ENCODE measurements around the gene GAREM1. TPM values are rescaled to one million over a fixed set of nuclear protein-coding genes. Genes with fewer than 3 reads are reported as not detected.
A peak's percentile ranks its signal among the peaks of the same experiment; 100 is the strongest.
"Not testable (repeated sequence)": the region's sequence is repeated elsewhere in the genome, so short reads cannot be mapped to it uniquely, and the experiment has no call there.

GAREM1 gene
- under 1 TPM in 3 of 5 experiments, not detected in 2; 0.13 to 0.51 (median 0.43) TPM for total RNA-seq
- 1 to 10 TPM in 1 of 2 donors, under 1 TPM in 1; 0.06 to 1.0 TPM for polyA plus RNA-seq
- 0.40 reads per million for total RNA-seq

- Histone ChIP-seq H3K27me3 (ENCODE audit: control insufficient read depth in 2 of 2, insufficient read depth in 2 of 2, low read length in 2 of 2) (peaks cover 4 to 5% of the 10 kb centered on the region in 2 donors), H3K27ac (ENCODE audit: low read depth, low read length) (no peak within 1 kb of the TSS), H3K36me3 (ENCODE audit: control insufficient read depth in 2 of 3, insufficient read depth in 3 of 3, low read length in 3 of 3) (no peaks in the 10 kb centered on the region), H3K4me3 (ENCODE audit: low read length) (peak within 1 kb of the TSS; percentile 58), H3K4me1 (ENCODE audit: control insufficient read depth in 2 of 2, insufficient read depth in 2 of 2, low read length in 2 of 2) (peaks cover 9 to 14% of the 10 kb centered on the region in 2 donors), H3K9me3 (ENCODE audit: control insufficient read depth in 2 of 3, low read length in 3 of 3) (no peaks in the 10 kb centered on the region)
- Mint-ChIP-seq H3K27ac (peak within 1 kb of the TSS in 7 of 9 donors; percentile 21 to 86 (median 56)), H3K9me3 (peaks cover 0 to 4% (median 0%) of the 10 kb centered on the region in 11 donors), H3K36me3 (no peaks in the 10 kb centered on the region), H3K27me3 (peaks cover 28 to 79% (median 33%) of the 10 kb centered on the region in 5 donors), H3K4me1 (peaks cover 12 to 33% (median 26%) of the 10 kb centered on the region in 7 donors), H3K4me3 (peak within 1 kb of the TSS; percentile 78 to 91 (median 89))
- ChIA-PET CTCF (interaction anchor here (0.7 to 2.3 kb wide), 6 partner anchors 75 to 313 kb away, joined by 3 to 14 read pairs (median 6); no protein-coding TSS in a partner anchor), POLR2A (interaction anchor here (1.0 to 1.5 kb wide), 2 partner anchors 451 to 528 kb away, joined by 3 to 5 read pairs; partner anchors contain the start of gene TRAPPC8)
- ATAC-seq (peak; percentile 95), DNase-seq (peak; percentile 67 to 82 (median 77))
- intact Hi-C loops (cut with micrococcal nuclease) = loop anchor here (1.0 to 10.0 kb wide), 12 partner anchors 60 to 528 kb away; partner anchors contain the start of genes TRAPPC8 (in 2 of the 2) and RNF125 (in 1 of the 2)
Measured at GRCh38 chr18:32470714-32471633, at the start of gene GAREM1. Gene GAREM1 (minus strand): TSS chr18:32470882. CDS start chr18:32470428, 454 bp downstream.

GRCh38 chr18:32511147-32511546 lies 40.5 kb upstream of the GAREM1 start:
- Histone ChIP-seq H3K4me3 (ENCODE audit: low read length) (no peak overlapping the region), H3K27ac (ENCODE audit: low read depth, low read length) (no peak overlapping the region), H3K27me3 (ENCODE audit: control insufficient read depth in 2 of 2, insufficient read depth in 2 of 2, low read length in 2 of 2) (no peaks in the 10 kb centered on the region), H3K36me3 (ENCODE audit: control insufficient read depth in 2 of 3, insufficient read depth in 3 of 3, low read length in 3 of 3) (no peaks in the 10 kb centered on the region), H3K9me3 (ENCODE audit: control insufficient read depth in 2 of 3, low read length in 3 of 3) (no peaks in the 10 kb centered on the region), H3K4me1 (ENCODE audit: control insufficient read depth in 2 of 2, insufficient read depth in 2 of 2, low read length in 2 of 2) (no peaks in the 10 kb centered on the region)
- H3K36me3 Mint-ChIP-seq = no peaks in the 10 kb centered on the region
- H3K27ac Mint-ChIP-seq = no peak overlapping the region
- H3K4me1 Mint-ChIP-seq = peaks cover 0 to 4% (median 0%) of the 10 kb centered on the region in 7 donors
- ChIA-PET CTCF (no interaction called here), POLR2A (no interaction called here)
- intact Hi-C loops (cut with micrococcal nuclease) = no loop called here
- no peak overlapping the region for H3K4me3 Mint-ChIP-seq
- no peak for ATAC-seq
- peaks cover 0 to 12% (median 3%) of the 10 kb centered on the region in 5 donors for H3K27me3 Mint-ChIP-seq
- peaks cover 0 to 4% (median 0%) of the 10 kb centered on the region in 11 donors for H3K9me3 Mint-ChIP-seq
- DNase-seq = no peak

- Histone ChIP-seq H3K36me3 (ENCODE audit: control insufficient read depth in 2 of 3, insufficient read depth in 3 of 3, low read length in 3 of 3) (no peaks in the 10 kb centered on the region), H3K4me3 (ENCODE audit: low read length) (no peak overlapping the region), H3K4me1 (ENCODE audit: control insufficient read depth in 2 of 2, insufficient read depth in 2 of 2, low read length in 2 of 2) (no peaks in the 10 kb centered on the region), H3K27ac (ENCODE audit: low read depth, low read length) (no peak overlapping the region), H3K27me3 (ENCODE audit: control insufficient read depth in 2 of 2, insufficient read depth in 2 of 2, low read length in 2 of 2) (no peaks in the 10 kb centered on the region), H3K9me3 (ENCODE audit: control insufficient read depth in 2 of 3, low read length in 3 of 3) (no peaks in the 10 kb centered on the region)
- no peak for DNase-seq
- no peak overlapping the region for H3K4me3 Mint-ChIP-seq
- no peaks in the 10 kb centered on the region for H3K36me3 Mint-ChIP-seq
- ChIA-PET POLR2A (interaction anchor here (0.6 kb wide), 1 partner anchor 18 kb away, joined by 4 read pairs; no protein-coding TSS in a partner anchor), CTCF (no interaction called here)
- ATAC-seq = no peak
- no peak overlapping the region for H3K27ac Mint-ChIP-seq
- peaks cover 0 to 12% (median 0%) of the 10 kb centered on the region in 5 donors for H3K27me3 Mint-ChIP-seq
- intact Hi-C loops (cut with micrococcal nuclease) = no loop called here
- peaks cover 0 to 4% (median 0%) of the 10 kb centered on the region in 11 donors for H3K9me3 Mint-ChIP-seq
- H3K4me1 Mint-ChIP-seq = peaks cover 0 to 4% (median 0%) of the 10 kb centered on the region in 7 donors
Measured at GRCh38 chr18:32509111-32509510, 38.4 kb upstream of the GAREM1 start.

- CTCF ChIA-PET = no interaction called here
- no peaks in the 10 kb centered on the region for H3K9me3 ChIP-seq (ENCODE audit: control insufficient read depth in 2 of 3, low read length in 3 of 3)
- peaks cover 0 to 3% (median 0%) of the 10 kb centered on the region in 5 donors for H3K36me3 Mint-ChIP-seq
- POLR2A ChIA-PET = no interaction called here
- no peak overlapping the region for H3K4me3 ChIP-seq (ENCODE audit: low read length)
- H3K4me1 Mint-ChIP-seq = peaks cover 0 to 4% (median 0%) of the 10 kb centered on the region in 7 donors
- peaks cover 0 to 4% (median 0%) of the 10 kb centered on the region in 11 donors for H3K9me3 Mint-ChIP-seq
- peaks cover 0 to 16% (median 3%) of the 10 kb centered on the region in 5 donors for H3K27me3 Mint-ChIP-seq
- no peaks in the 10 kb centered on the region for H3K36me3 ChIP-seq (ENCODE audit: control insufficient read depth in 2 of 3, insufficient read depth in 3 of 3, low read length in 3 of 3)
- H3K27ac ChIP-seq (ENCODE audit: low read depth, low read length) = no peak overlapping the region
- no peaks in the 10 kb centered on the region for H3K27me3 ChIP-seq (ENCODE audit: control insufficient read depth in 2 of 2, insufficient read depth in 2 of 2, low read length in 2 of 2)
- H3K27ac Mint-ChIP-seq = no peak overlapping the region
- no peaks in the 10 kb centered on the region for H3K4me1 ChIP-seq (ENCODE audit: control insufficient read depth in 2 of 2, insufficient read depth in 2 of 2, low read length in 2 of 2)
- no peak overlapping the region for H3K4me3 Mint-ChIP-seq
- ATAC-seq = no peak
- intact Hi-C loops (cut with micrococcal nuclease) = no loop called here
- no peak for DNase-seq
Measured at GRCh38 chr18:32507093-32507492, 36.4 kb upstream of the GAREM1 start.

GRCh38 chr18:32502014-32502413 lies 31.3 kb upstream of the GAREM1 start:
- Histone ChIP-seq H3K27me3 (ENCODE audit: control insufficient read depth in 2 of 2, insufficient read depth in 2 of 2, low read length in 2 of 2) (no peaks in the 10 kb centered on the region), H3K4me3 (ENCODE audit: low read length) (no peak overlapping the region), H3K27ac (ENCODE audit: low read depth, low read length) (no peak overlapping the region), H3K9me3 (ENCODE audit: control insufficient read depth in 2 of 3, low read length in 3 of 3) (no peaks in the 10 kb centered on the region), H3K4me1 (ENCODE audit: control insufficient read depth in 2 of 2, insufficient read depth in 2 of 2, low read length in 2 of 2) (no peaks in the 10 kb centered on the region), H3K36me3 (ENCODE audit: control insufficient read depth in 2 of 3, insufficient read depth in 3 of 3, low read length in 3 of 3) (no peaks in the 10 kb centered on the region)
- Mint-ChIP-seq H3K9me3 (peaks cover 0 to 9% (median 5%) of the 10 kb centered on the region in 11 donors), H3K27ac (no peak overlapping the region), H3K4me1 (no peaks in the 10 kb centered on the region), H3K36me3 (peaks cover 0 to 7% (median 0%) of the 10 kb centered on the region in 5 donors), H3K27me3 (peaks cover 8 to 47% (median 40%) of the 10 kb centered on the region in 5 donors), H3K4me3 (no peak overlapping the region)
- ChIA-PET POLR2A (no interaction called here), CTCF (no interaction called here)
- ATAC-seq = no peak
- intact Hi-C loops (cut with micrococcal nuclease) = no loop called here
- DNase-seq = no peak

GRCh38 chr18:32501242-32501641 lies 30.6 kb upstream of the GAREM1 start:
- H3K36me3 ChIP-seq (ENCODE audit: control insufficient read depth in 2 of 3, insufficient read depth in 3 of 3, low read length in 3 of 3); H3K4me1 Mint-ChIP-seq; H3K9me3 Mint-ChIP-seq; H3K36me3 Mint-ChIP-seq; intact Hi-C loops (cut with micrococcal nuclease); POLR2A ChIA-PET; H3K4me3 ChIP-seq (ENCODE audit: low read length); H3K9me3 ChIP-seq (ENCODE audit: control insufficient read depth in 2 of 3, low read length in 3 of 3); DNase-seq; H3K27ac ChIP-seq (ENCODE audit: low read depth, low read length); H3K4me1 ChIP-seq (ENCODE audit: control insufficient read depth in 2 of 2, insufficient read depth in 2 of 2, low read length in 2 of 2); CTCF ChIA-PET; H3K27ac Mint-ChIP-seq; ATAC-seq; H3K27me3 ChIP-seq (ENCODE audit: control insufficient read depth in 2 of 2, insufficient read depth in 2 of 2, low read length in 2 of 2); H3K4me3 Mint-ChIP-seq: not testable (repeated sequence)
- peaks cover 8 to 49% (median 43%) of the 10 kb centered on the region in 5 donors for H3K27me3 Mint-ChIP-seq
